ENCODE data around the gene NRBP1.

NRBP1 gene

GRCh38 chr2:27441958-27442919 is 13.8 kb downstream of the NRBP1 start, which contains the start of gene KRTCAP3:
Gene KRTCAP3, plus strand, starts transcription at chr2:27442381. Its CDS starts 32 bp downstream, at chr2:27442413.
- TF ChIP-seq CTCF (IDR thresholded peaks at IDR 0.05; ENCODE audit: low read depth, low read length) = no peak
- in situ Hi-C loops (cut with HindIII; ENCODE audit: low sequenced_read_pairs) = no loop called here
- no peak within 1 kb of the TSS for H3K4me3 ChIP-seq (ENCODE audit: low read depth, low read length)
- DNase-seq (ENCODE audit: low read depth, low spot score) = no peak

- no peak overlapping the region for H3K4me3 ChIP-seq (ENCODE audit: low read depth, low read length)
- no peak for DNase-seq (ENCODE audit: low read depth, low spot score)
- TF ChIP-seq CTCF (IDR thresholded peaks at IDR 0.05; ENCODE audit: low read depth, low read length) = no peak
- in situ Hi-C loops (cut with HindIII; ENCODE audit: low sequenced_read_pairs) = no loop called here
These were observed 14.5 kb downstream of the NRBP1 start for GRCh38 chr2:27442920-27443282.

GRCh38 chr2:27445155-27445554 is 16.7 kb downstream of the NRBP1 start:
- in situ Hi-C loops (cut with HindIII; ENCODE audit: low sequenced_read_pairs) = no loop called here
- no peak for DNase-seq (ENCODE audit: low read depth, low spot score)
- no peak for TF ChIP-seq CTCF (IDR thresholded peaks at IDR 0.05; ENCODE audit: low read depth, low read length)
- no peak overlapping the region for H3K4me3 ChIP-seq (ENCODE audit: low read depth, low read length)

GRCh38 chr2:27445615-27446014 is 17.2 kb downstream of the NRBP1 start:
- DNase-seq (ENCODE audit: low read depth, low spot score) = no peak
- in situ Hi-C loops (cut with HindIII; ENCODE audit: low sequenced_read_pairs) = no loop called here
- TF ChIP-seq CTCF (IDR thresholded peaks at IDR 0.05; ENCODE audit: low read depth, low read length) = no peak
- H3K4me3 ChIP-seq (ENCODE audit: low read depth, low read length) = no peak overlapping the region

GRCh38 chr2:27446057-27446456 is 17.6 kb downstream of the NRBP1 start:
- DNase-seq (ENCODE audit: low read depth, low spot score) = no peak
- no peak for TF ChIP-seq CTCF (IDR thresholded peaks at IDR 0.05; ENCODE audit: low read depth, low read length)
- in situ Hi-C loops (cut with HindIII; ENCODE audit: low sequenced_read_pairs) = no loop called here

GRCh38 chr2:27448381-27448780 is 19.9 kb downstream of the NRBP1 start:
- H3K4me3 ChIP-seq (ENCODE audit: low read depth, low read length) = no peak overlapping the region
- in situ Hi-C loops (cut with HindIII; ENCODE audit: low sequenced_read_pairs) = no loop called here
- TF ChIP-seq CTCF (IDR thresholded peaks at IDR 0.05; ENCODE audit: low read depth, low read length) = no peak
- DNase-seq (ENCODE audit: low read depth, low spot score) = no peak

More at GRCh38 chr2:27446057-27446456, 17.6 kb downstream of the NRBP1 start:
- no peak overlapping the region for H3K4me3 ChIP-seq (ENCODE audit: low read depth, low read length)

All from astrocyte of the spinal cord (primary cell).